Measurements from ENCODE around the gene MALAT1. TPM values are rescaled to one million over a fixed set of nuclear protein-coding genes. Genes with fewer than 3 reads are reported as not detected.

Gene MALAT1
- total and polyA plus RNA-seq, 2 of the 13 experiments (the other 11 are each of a cell fraction or from before 2014, with no cell fraction given), result 143 to 1,237 TPM

DNA sequence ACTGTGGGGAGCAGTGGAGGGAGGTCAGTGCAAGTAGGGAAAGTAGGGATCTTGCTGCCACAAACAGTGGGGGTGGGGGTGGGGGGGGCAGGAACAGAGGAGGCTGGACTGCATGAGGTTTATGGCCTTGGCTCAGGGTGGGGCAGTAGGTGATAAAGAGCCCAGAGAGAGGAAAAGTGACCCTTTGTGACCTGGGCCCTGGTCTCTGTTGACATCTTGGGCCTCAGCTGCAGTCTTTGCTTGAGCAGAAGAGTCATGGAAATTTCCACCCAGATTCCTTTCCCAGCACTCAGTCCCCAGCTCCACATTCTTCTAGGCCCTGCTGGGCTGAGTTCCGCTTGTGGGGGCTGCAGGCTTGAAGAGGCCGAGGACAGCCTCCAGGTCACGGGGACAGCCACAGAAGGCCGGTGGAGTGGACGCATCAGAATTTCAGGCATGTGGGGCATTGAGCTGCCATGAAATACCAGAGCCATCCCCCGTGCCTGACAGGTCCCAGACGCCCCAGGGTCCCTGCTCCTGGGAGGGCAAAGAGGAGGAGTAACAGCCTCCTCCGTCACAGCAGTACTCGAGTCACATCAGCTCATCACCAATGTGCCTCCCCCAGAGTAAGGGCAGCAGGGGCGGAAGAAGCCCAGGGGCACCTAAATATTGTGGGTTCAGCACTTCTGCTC, 9.7 kb upstream of the MALAT1 start (continued):
- TF ChIP-seq, protein P1, sequence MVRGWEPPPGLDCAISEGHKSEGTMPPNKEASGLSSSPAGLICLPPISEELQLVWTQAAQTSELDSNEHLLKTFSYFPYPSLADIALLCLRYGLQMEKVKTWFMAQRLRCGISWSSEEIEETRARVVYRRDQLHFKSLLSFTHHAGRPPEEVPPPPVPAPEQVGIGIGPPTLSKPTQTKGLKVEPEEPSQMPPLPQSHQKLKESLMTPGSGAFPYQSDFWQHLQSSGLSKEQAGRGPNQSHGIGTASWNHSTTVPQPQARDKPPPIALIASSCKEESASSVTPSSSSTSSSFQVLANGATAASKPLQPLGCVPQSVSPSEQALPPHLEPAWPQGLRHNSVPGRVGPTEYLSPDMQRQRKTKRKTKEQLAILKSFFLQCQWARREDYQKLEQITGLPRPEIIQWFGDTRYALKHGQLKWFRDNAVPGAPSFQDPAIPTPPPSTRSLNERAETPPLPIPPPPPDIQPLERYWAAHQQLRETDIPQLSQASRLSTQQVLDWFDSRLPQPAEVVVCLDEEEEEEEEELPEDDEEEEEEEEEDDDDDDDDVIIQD (CRISPR knock-in tag; IDR thresholded peaks at IDR 0.05; ENCODE audit: low read depth), result no peak
- TF ChIP-seq, protein P2, sequence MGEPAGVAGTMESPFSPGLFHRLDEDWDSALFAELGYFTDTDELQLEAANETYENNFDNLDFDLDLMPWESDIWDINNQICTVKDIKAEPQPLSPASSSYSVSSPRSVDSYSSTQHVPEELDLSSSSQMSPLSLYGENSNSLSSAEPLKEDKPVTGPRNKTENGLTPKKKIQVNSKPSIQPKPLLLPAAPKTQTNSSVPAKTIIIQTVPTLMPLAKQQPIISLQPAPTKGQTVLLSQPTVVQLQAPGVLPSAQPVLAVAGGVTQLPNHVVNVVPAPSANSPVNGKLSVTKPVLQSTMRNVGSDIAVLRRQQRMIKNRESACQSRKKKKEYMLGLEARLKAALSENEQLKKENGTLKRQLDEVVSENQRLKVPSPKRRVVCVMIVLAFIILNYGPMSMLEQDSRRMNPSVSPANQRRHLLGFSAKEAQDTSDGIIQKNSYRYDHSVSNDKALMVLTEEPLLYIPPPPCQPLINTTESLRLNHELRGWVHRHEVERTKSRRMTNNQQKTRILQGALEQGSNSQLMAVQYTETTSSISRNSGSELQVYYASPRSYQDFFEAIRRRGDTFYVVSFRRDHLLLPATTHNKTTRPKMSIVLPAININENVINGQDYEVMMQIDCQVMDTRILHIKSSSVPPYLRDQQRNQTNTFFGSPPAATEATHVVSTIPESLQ (CRISPR knock-in tag; conservative IDR thresholded peaks at IDR 0.05), result no peak
- no peak for TF ChIP-seq ZNF557 (CRISPR knock-in tag; IDR thresholded peaks at IDR 0.05)
- no peak for TF ChIP-seq ZNF607 (CRISPR knock-in tag; IDR thresholded peaks at IDR 0.05; ENCODE audit: borderline replicate concordance)
- no peak for TF ChIP-seq ERF (CRISPR knock-in tag; IDR thresholded peaks at IDR 0.05)
- peak; percentile 45; the same call in 1 of the 2 replicates for TF ChIP-seq ZNF652 (CRISPR knock-in tag; IDR thresholded peaks at IDR 0.05; ENCODE audit: borderline replicate concordance, low read depth)
- TF ChIP-seq ZNF496 (CRISPR knock-in tag; IDR thresholded peaks at IDR 0.05; ENCODE audit: insufficient replicate concordance), result no peak
- TF ChIP-seq DNMT1 (CRISPR knock-in tag; IDR thresholded peaks at IDR 0.05), result no peak
- peak; percentile 11; the same call in 1 of the 2 replicates for TF ChIP-seq MEIS2 (CRISPR knock-in tag; IDR thresholded peaks at IDR 0.05)
- peak; percentile 53; the same call in 1 of the 2 replicates for TF ChIP-seq ARID2 (CRISPR knock-in tag; IDR thresholded peaks at IDR 0.05; ENCODE audit: borderline replicate concordance)
- TF ChIP-seq ZNF543 (CRISPR knock-in tag; IDR thresholded peaks at IDR 0.05), result no peak
- peak; percentile 60 for TF ChIP-seq PHF21A (CRISPR knock-in tag; IDR thresholded peaks at IDR 0.05)
- TF ChIP-seq, protein P3, sequence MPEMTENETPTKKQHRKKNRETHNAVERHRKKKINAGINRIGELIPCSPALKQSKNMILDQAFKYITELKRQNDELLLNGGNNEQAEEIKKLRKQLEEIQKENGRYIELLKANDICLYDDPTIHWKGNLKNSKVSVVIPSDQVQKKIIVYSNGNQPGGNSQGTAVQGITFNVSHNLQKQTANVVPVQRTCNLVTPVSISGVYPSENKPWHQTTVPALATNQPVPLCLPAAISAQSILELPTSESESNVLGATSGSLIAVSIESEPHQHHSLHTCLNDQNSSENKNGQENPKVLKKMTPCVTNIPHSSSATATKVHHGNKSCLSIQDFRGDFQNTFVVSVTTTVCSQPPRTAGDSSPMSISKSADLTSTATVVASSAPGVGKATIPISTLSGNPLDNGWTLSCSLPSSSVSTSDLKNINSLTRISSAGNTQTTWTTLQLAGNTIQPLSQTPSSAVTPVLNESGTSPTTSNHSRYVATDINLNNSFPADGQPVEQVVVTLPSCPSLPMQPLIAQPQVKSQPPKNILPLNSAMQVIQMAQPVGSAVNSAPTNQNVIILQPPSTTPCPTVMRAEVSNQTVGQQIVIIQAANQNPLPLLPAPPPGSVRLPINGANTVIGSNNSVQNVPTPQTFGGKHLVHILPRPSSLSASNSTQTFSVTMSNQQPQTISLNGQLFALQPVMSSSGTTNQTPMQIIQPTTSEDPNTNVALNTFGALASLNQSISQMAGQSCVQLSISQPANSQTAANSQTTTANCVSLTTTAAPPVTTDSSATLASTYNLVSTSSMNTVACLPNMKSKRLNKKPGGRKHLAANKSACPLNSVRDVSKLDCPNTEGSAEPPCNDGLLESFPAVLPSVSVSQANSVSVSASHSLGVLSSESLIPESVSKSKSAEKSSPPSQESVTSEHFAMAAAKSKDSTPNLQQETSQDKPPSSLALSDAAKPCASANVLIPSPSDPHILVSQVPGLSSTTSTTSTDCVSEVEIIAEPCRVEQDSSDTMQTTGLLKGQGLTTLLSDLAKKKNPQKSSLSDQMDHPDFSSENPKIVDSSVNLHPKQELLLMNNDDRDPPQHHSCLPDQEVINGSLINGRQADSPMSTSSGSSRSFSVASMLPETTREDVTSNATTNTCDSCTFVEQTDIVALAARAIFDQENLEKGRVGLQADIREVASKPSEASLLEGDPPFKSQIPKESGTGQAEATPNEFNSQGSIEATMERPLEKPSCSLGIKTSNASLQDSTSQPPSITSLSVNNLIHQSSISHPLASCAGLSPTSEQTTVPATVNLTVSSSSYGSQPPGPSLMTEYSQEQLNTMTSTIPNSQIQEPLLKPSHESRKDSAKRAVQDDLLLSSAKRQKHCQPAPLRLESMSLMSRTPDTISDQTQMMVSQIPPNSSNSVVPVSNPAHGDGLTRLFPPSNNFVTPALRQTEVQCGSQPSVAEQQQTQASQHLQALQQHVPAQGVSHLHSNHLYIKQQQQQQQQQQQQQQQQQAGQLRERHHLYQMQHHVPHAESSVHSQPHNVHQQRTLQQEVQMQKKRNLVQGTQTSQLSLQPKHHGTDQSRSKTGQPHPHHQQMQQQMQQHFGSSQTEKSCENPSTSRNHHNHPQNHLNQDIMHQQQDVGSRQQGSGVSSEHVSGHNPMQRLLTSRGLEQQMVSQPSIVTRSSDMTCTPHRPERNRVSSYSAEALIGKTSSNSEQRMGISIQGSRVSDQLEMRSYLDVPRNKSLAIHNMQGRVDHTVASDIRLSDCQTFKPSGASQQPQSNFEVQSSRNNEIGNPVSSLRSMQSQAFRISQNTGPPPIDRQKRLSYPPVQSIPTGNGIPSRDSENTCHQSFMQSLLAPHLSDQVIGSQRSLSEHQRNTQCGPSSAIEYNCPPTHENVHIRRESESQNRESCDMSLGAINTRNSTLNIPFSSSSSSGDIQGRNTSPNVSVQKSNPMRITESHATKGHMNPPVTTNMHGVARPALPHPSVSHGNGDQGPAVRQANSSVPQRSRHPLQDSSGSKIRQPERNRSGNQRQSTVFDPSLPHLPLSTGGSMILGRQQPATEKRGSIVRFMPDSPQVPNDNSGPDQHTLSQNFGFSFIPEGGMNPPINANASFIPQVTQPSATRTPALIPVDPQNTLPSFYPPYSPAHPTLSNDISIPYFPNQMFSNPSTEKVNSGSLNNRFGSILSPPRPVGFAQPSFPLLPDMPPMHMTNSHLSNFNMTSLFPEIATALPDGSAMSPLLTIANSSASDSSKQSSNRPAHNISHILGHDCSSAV (CRISPR knock-in tag; IDR thresholded peaks at IDR 0.05; ENCODE audit: borderline replicate concordance), result no peak
- peak; percentile 68 for TF ChIP-seq RBFOX2 (IDR thresholded peaks at IDR 0.05; ENCODE audit: low read depth, low read length)
- TF ChIP-seq MED1 (CRISPR knock-in tag; IDR thresholded peaks at IDR 0.05), result peak; percentile 62; the same call in 1 of the 2 replicates
- peak; percentile 21; the same call in 1 of the 2 replicates for TF ChIP-seq KLF12 (CRISPR knock-in tag; IDR thresholded peaks at IDR 0.05; ENCODE audit: borderline replicate concordance)
- no peak for TF ChIP-seq SP2 (CRISPR knock-in tag; IDR thresholded peaks at IDR 0.05)
- peak in 1 of 2 experiments; percentile 48; a peak in 2 of 4 replicates for TF ChIP-seq POLR2A (IDR thresholded peaks at IDR 0.05; ENCODE audit: insufficient read depth in 1 of 2, low read depth in 2 of 2, low read length in 2 of 2)
- no peak for TF ChIP-seq TAF15 (IDR thresholded peaks at IDR 0.05; ENCODE audit: low read depth, low read length, poor library complexity, severe bottlenecking)

Measured in HepG2 (cell line).